ENCODE measurements around the gene PNMA8A. TPM values are rescaled to one million over a fixed set of nuclear protein-coding genes. Genes with fewer than 3 reads are reported as not detected.

PNMA8A gene
- total and polyA plus RNA-seq, 2 of the 13 experiments (the other 11 are each of a cell fraction or from before 2014, with no cell fraction given), result 0.13 to 0.51 TPM

- peak; percentile 72 for TF ChIP-seq HNF1B (CRISPR knock-in tag; IDR thresholded peaks at IDR 0.05)
- TF ChIP-seq, protein P1, sequence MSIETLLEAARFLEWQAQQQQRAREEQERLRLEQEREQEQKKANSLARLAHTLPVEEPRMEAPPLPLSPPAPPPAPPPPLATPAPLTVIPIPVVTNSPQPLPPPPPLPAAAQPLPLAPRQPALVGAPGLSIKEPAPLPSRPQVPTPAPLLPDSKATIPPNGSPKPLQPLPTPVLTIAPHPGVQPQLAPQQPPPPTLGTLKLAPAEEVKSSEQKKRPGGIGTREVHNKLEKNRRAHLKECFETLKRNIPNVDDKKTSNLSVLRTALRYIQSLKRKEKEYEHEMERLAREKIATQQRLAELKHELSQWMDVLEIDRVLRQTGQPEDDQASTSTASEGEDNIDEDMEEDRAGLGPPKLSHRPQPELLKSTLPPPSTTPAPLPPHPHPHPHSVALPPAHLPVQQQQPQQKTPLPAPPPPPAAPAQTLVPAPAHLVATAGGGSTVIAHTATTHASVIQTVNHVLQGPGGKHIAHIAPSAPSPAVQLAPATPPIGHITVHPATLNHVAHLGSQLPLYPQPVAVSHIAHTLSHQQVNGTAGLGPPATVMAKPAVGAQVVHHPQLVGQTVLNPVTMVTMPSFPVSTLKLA (IDR thresholded peaks at IDR 0.05), result no peak
- TF ChIP-seq STAT5B (CRISPR knock-in tag; IDR thresholded peaks at IDR 0.05), result no peak
- peak; percentile 41 for TF ChIP-seq ZNF687 (CRISPR knock-in tag; IDR thresholded peaks at IDR 0.05)
- TF ChIP-seq FOSL2 (CRISPR knock-in tag; IDR thresholded peaks at IDR 0.05), result no peak
- peak; percentile 41; the same call in 1 of the 2 replicates for TF ChIP-seq FOXO1 (CRISPR knock-in tag; IDR thresholded peaks at IDR 0.05)
- peak; percentile 41; the same call in 1 of the 2 replicates for TF ChIP-seq SALL1 (CRISPR knock-in tag; IDR thresholded peaks at IDR 0.05)
- TF ChIP-seq RAD21 (CRISPR knock-in tag; IDR thresholded peaks at IDR 0.05), result peak; percentile 91
- peak; percentile 42; the same call in 1 of the 2 replicates for TF ChIP-seq ZNF12 (CRISPR knock-in tag; IDR thresholded peaks at IDR 0.05)
- TF ChIP-seq CEBPB (IDR thresholded peaks at IDR 0.05; ENCODE audit: borderline replicate concordance, low read depth, low read length), result no peak
- no peak for TF ChIP-seq TIGD3 (CRISPR knock-in tag; IDR thresholded peaks at IDR 0.05; ENCODE audit: borderline replicate concordance)
- TF ChIP-seq PRMT3 (CRISPR knock-in tag; IDR thresholded peaks at IDR 0.05; ENCODE audit: borderline replicate concordance, low read depth), result no peak
- no peak for TF ChIP-seq ZNF382 (CRISPR knock-in tag; IDR thresholded peaks at IDR 0.05; ENCODE audit: borderline replicate concordance)
- TF ChIP-seq ZNF24 (IDR thresholded peaks at IDR 0.05), result no peak
- TF ChIP-seq ZNF138 (CRISPR knock-in tag; IDR thresholded peaks at IDR 0.05; ENCODE audit: low read depth), result no peak
Observed at GRCh38 chr19:46513461-46514236, 42.3 kb upstream of the PNMA8A start (continued).

All from HepG2 (cell line).